PC-3 (cell line): ENCODE measurements around the gene DCP2.

Experiments used
- CTCF ChIP-seq: fragments of 300-600 bp; sonication (generic); conservative IDR thresholded peaks from 2 replicates; pipeline ENCODE4 v1.5.1; 2017; ENCODE audit warnings: antibody characterized with exemption, low read depth, mild to moderate bottlenecking, low read length
- EZH2 ChIP-seq: fragments of 300-600 bp; sonication (generic); IDR thresholded peaks from one replicate; pipeline ENCODE4 v1.6.1; 2017; ENCODE audit warnings: antibody characterized with exemption, mild to moderate bottlenecking, low read length; ENCODE audit not compliant: unreplicated experiment

- TF ChIP-seq CTCF (no peak), EZH2 (no peak)
These were observed 81.0 kb downstream of the DCP2 start for GRCh38 chr5:113057557-113057984.
